HG03064 (cell line): ENCODE measurements around the gene CD9.

Experiments used
- ATAC-seq: cut with Tn5 transposase; IDR thresholded peaks from one replicate; pipeline ENCODE4 v1.9.1; 2021; ENCODE audit warnings: low read depth; ENCODE audit not compliant: unreplicated experiment

CD9 gene

DNA sequence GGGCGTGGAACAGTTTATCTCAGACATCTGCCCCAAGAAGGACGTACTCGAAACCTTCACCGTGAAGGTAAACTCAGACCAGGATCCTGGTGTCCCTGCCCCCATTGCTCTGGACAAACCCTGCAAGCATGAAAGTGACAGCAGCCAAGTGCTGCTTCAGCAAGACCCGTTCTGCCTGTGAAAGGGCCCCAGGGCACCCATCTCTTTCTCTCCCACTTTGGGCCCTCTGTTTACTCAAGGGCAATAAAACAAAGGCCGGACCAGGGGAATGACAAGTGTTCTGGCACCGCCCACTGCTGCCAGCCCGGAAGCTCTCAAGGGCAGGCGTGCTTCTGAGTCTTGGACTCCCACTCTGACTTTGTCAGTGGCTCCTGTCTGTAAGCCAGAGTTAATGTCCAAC, 35.3 kb downstream of the CD9 start:
- ATAC-seq = no peak

- ATAC-seq = no peak
Measured at GRCh38 chr12:6235906-6236640, 35.9 kb downstream of the CD9 start.

GRCh38 chr12:6236641-6236940, 36.4 kb downstream of the CD9 start:
- ATAC-seq = no peak

DNA sequence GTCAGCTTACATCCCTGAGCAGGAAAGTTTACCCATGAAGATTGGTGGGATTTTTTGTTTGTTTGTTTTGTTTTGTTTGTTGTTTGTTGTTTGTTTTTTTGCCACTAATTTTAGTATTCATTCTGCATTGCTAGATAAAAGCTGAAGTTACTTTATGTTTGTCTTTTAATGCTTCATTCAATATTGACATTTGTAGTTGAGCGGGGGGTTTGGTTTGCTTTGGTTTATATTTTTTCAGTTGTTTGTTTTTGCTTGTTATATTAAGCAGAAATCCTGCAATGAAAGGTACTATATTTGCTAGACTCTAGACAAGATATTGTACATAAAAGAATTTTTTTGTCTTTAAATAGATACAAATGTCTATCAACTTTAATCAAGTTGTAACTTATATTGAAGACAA, 37.6 kb downstream of the CD9 start:
- no peak for ATAC-seq

DNA sequence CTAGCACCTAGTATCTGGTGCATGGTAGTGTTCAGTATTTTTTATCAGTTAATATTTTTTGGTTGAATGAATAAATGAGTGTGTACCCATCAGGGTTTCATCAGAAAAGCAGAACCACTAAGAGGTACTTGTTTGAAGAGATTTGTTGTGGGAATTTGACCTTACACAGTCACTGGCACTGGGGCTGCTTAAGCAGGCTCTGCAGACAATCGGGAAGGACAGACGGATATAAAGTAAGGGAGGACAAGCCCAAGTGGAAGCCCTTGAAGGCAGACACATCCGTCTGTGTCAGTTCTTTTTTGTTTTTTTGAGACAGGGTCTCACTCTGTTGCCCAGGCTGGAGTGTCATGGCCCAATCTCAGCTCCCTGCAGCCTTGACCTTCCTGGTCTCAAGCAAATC, 38.7 kb downstream of the CD9 start:
- no peak for ATAC-seq

GRCh38 chr12:6241495-6241894, 41.3 kb downstream of the CD9 start:
- no peak for ATAC-seq

- no peak for ATAC-seq
Measured at GRCh38 chr12:6249580-6249979, 49.4 kb downstream of the CD9 start.

GRCh38 chr12:6250343-6250742, 50.1 kb downstream of the CD9 start:
- ATAC-seq = no peak

DNA sequence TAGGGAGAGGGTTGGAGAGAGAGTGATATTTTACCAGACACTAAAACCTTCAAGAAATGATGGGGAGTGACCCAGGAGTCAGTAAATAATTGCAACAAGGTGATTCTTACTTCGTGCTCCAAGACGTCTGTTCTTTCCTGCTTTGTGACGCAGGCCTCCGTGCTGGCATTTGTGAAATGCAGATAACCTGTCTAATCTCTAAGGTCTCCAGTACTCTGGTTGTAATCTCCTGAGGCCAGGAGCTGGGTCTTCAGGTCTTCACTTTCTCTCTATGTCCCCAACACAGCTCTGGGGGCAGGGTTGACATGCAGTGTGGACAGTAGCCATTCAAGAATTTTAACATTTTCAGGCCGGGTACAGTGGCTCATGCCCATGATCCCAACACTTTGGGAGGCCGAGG, 53.1 kb downstream of the CD9 start:
- no peak for ATAC-seq

GRCh38 chr12:6254491-6254890, 54.3 kb downstream of the CD9 start:
- ATAC-seq = no peak

- ATAC-seq = no peak
Measured at GRCh38 chr12:6257007-6257406, 56.8 kb downstream of the CD9 start.

DNA sequence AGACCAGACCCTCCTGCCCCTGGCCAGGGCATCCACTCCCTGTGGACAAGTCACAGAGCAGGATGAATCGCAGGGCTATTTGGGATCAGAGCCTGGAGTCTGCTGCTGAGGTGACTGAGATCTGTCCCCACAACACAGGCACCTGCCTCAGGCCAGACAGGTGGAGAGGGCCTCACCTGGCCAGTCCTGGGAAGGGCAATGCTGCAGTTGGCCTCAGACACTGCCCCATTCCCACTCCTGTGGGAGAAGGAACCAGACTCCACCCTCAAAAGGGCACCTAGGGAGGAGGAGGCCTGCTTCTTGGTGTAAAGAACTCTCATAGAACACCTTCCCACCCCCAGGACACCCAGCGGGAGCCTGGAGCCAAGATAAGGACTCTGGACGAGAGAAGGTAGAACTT, 62.0 kb downstream of the CD9 start:
- ATAC-seq = no peak

DNA sequence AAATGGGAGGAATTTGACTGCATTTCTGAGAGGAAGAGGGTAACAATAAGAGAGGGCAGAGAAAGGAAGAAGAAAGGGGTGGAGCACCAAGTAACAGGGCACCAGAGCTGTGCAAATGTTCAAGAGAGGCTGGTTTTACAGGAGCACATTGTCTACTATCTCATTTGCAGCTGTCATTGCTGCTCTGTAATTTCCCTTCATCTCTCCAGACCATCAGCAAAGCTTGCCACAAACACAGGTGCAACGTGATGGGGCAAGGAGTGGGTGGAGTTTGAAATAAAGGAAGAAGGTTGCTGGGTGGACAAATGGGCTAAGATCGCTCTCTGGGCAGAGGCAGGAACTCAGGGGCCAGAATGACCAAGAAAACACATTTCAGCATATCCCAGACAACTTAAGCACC, 62.4 kb downstream of the CD9 start:
- no peak for ATAC-seq

GRCh38 chr12:6263931-6264330, 63.7 kb downstream of the CD9 start:
- ATAC-seq = no peak

- ATAC-seq = no peak
Measured at GRCh38 chr12:6264402-6265037, 64.3 kb downstream of the CD9 start.

DNA sequence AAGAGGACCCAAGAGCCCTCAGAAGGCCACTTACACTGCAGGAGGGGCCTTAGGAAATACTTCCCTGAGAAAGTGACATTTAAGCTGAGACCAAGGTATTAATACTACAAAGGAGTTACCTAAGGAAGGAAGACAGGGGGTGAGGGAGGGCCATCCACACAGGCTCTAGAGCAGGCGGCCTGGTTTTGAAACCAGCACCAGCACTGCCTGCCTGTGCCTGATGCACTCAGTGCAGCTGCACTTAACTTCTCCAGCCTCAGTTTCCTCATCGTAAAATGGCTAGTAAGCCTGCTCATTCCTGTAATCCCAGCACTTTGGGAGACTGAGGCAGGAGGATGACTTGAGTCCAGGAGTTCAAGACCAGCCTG, 64.8 kb downstream of the CD9 start:
- ATAC-seq = no peak

DNA sequence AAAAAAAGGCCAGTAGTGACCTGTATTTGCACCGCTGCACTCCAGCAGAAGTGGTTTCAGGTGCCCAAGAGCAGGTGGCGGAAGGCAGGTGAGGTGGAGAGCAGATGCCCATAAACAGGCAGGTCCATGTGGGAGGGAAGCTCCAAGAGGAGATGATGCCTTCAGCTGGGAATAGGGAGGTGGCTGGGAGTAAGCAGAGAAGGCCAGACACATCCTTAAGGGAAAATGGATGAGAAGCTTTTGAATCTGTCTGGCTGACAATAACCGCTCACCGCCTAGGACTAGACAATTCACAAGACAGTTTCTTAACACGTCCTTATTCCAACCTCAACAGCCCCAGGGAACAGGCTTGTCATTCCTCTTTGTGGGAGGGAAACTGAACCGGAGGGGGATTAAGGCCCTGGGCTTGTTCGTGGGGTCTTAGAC, 66.4 kb downstream of the CD9 start:
- no peak for ATAC-seq

- ATAC-seq = no peak
Measured at GRCh38 chr12:6266971-6267721, 66.9 kb downstream of the CD9 start.

DNA sequence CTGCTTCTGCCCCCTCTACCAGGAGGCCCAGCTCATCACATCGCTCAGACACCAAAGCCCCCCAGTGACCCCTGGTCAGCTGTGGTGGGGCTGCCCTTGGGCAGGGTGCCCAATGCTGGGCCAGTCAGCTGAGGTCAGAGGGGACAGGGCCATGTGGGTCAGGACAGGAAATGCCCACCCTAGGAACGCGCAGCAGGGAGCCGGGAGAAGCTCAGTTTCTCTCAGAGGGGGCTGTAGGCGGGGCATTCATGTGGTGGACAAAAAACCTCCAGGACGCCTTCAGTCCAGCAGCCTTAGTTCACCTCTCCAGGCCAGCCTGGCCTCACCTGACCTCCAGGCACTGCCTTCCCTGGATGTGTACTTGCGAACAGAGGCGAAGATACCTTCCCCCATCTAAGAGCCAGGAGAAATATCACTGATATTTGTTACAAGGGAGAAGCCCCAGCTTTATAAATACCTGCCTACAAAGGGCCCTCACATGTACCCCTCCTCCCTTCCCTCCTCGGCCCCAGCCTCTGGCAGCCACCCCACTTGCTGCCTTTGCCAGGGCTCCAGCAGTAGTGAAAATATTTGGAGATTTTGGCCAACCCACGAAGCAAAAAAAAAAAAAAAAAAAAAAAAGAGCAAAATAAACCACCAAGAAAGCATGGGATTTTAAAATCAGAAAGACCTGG, 68.4 kb downstream of the CD9 start:
- no peak for ATAC-seq

DNA sequence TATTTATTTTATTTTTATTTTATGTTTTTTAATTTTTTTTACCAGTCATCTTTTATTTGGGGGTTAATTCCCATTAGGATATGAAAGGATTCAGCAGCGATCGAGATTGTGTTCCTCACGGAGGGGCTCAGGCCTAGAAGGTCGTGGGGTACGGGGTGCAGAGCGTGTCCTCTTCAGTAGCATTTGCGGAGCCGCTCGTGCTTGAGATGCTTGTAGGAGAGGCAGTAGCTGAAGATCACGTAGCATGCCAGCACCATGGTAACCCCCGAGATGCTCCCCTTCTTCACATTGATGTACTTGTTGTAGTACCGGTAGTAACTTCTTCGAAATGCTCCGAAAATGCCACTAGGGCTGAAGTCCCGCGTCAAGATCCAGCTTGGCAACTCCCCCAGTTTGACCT, 69.8 kb downstream of the CD9 start:
- no peak for ATAC-seq

- ATAC-seq = no peak
Measured at GRCh38 chr12:6271281-6271680, 71.1 kb downstream of the CD9 start.
